BLaER1 treated with 17β-estradiol and CSF1 and Interleukin-3, amounts not matched to agents 10 nM and 100 nM (cell line): ENCODE results near the gene BACH2.
A peak's percentile ranks its signal among the peaks of the same experiment; 100 is the strongest.

Experiments
- H3K27ac ChIP-seq, 11 experiments: shearing (Covaris generic); formaldehyde crosslinking; 2 replicates each; pipeline ENCODE4 v1.8.1; 2022
- H3K27me3 ChIP-seq, 11 experiments: shearing (Covaris generic); formaldehyde crosslinking; 2 replicates each; pipeline ENCODE4 v1.8.1; 2022
- H3K36me3 ChIP-seq, 11 experiments: shearing (Covaris generic); formaldehyde crosslinking; 2 replicates each; pipeline ENCODE4 v1.8.1; 2022
- H3K4me1 ChIP-seq, 10 experiments: shearing (Covaris generic); formaldehyde crosslinking; 2 replicates each; pipeline ENCODE4 v1.8.1; 2022
- H3K4me2 ChIP-seq, 11 experiments: shearing (Covaris generic); formaldehyde crosslinking; 2 replicates each; pipeline ENCODE4 v1.8.1; 2022
- H3K4me3 ChIP-seq, 10 experiments: shearing (Covaris generic); formaldehyde crosslinking; 2 replicates each; pipeline ENCODE4 v1.8.1; 2022
- H3K9ac ChIP-seq, 11 experiments: shearing (Covaris generic); formaldehyde crosslinking; 2 replicates each; pipeline ENCODE4 v1.8.1; 2022
- H3K9me3 ChIP-seq, 11 experiments: shearing (Covaris generic); formaldehyde crosslinking; replicated peaks in 1 of 11; 2 replicates each; pipeline ENCODE4 v1.8.1; 2022
- H4K20me1 ChIP-seq, 11 experiments: shearing (Covaris generic); formaldehyde crosslinking; 2 replicates each; pipeline ENCODE4 v1.8.1; 2022
- Cebpa-rat ChIP-seq, 11 experiments: shearing (Covaris generic); IDR thresholded peaks; 2 replicates each; pipeline ENCODE4 v1.8.1; 2022

Gene BACH2

DNA sequence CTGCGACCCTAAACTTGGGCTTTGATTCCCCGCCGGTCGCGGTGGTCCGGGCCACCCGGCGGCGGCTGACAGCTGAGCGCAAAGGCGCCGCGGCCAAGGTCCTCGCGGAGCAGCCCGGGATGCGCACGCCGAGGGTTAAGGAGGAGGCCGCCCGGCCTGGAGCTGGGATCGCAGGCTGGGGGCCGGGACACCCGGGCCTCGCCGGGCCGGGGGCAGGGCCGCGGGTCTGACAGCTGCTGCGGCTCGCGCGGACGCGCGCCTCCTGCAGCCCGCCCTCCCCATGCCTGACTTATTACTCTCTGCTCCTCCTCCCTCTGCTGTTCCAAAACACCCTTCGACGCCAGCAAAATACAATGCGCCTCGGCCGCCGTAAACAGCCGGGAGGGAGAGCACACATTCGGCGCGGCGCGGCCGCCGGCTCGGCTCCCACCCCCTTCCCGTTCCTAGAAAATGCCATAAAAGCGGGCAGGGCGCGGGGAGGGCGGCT, 746 bp downstream of the BACH2 start:
- no peak for TF ChIP-seq Cebpa-rat (IDR thresholded peaks at IDR 0.05)
- Histone ChIP-seq H3K27ac (peak overlapping the region in 10 of 11 experiments; percentile 42 to 84 (median 82); a peak in 20 of 22 replicates), H3K4me2 (peak overlapping the region; percentile 76 to 92 (median 82)), H3K9ac (peak overlapping the region; percentile 70 to 88 (median 82); a peak in 21 of 22 replicates), H3K9me3 (no peaks in the 10 kb centered on the region), H3K4me3 (peak overlapping the region; percentile 62 to 84 (median 72)), H3K27me3 (no peaks in the 10 kb centered on the region), H3K36me3 (peaks cover 0 to 4% (median 0%) of the 10 kb centered on the region in 11 experiments; a peak in 1 of 22 replicates), H4K20me1 (no peaks in the 10 kb centered on the region; a peak in 2 of 22 replicates), H3K4me1 (peaks cover 5 to 51% (median 39%) of the 10 kb centered on the region in 10 experiments; a peak in 19 of 20 replicates)

DNA sequence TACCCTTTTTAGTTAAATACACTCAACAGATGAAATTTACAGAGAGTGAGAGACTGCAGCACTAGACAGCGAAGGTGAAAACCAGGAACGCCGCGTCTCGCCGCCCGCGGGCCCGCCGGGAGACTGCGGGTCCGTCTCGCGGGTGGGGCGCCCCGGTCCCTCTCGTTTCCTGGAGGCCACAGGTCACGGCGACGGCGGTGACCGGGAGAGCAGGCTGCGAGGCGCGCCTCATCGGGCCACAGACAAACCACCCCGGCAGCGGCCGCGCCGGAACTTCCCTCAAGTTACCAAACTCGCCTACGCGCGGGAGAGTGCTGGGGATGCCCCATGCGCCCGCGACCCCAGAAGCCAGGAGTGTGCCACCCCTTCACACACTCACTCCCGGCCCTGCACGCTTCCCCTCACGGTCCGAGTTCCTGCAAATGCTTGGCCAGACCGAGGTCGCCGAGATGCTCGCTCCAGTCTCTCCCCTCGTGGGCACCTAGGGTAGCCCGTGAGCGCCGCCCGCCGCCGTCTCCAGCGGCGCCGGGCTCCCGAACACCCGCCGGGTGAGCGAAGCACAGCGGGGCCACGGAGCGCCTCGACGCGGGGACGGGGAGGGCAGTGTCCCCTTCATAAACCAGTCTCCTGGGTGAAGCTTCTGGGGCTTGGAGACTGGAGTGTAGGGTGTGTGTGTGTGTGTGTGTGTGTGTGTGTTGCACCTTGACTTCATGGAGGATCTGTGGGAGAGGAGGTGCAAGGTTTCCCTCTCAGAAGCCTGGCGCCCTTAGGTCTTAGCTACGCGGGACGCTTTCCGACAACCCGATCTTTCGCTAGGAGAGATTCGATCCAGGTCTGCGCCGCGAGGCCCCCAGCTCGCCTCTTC, 1.4 kb downstream of the BACH2 start:
- Histone ChIP-seq H3K27ac (peak overlapping the region in 10 of 11 experiments; percentile 42 to 84 (median 82); a peak in 20 of 22 replicates), H3K4me3 (peak overlapping the region; percentile 62 to 84 (median 72)), H3K4me2 (peak overlapping the region; percentile 76 to 92 (median 82)), H3K9ac (peak overlapping the region; percentile 70 to 88 (median 82); a peak in 21 of 22 replicates), H3K27me3 (no peaks in the 10 kb centered on the region), H4K20me1 (no peaks in the 10 kb centered on the region; a peak in 2 of 22 replicates), H3K9me3 (peaks cover 0 to 2% (median 0%) of the 10 kb centered on the region in 11 experiments; a peak in 3 of 22 replicates), H3K36me3 (peaks cover 0 to 11% (median 0%) of the 10 kb centered on the region in 11 experiments; a peak in 1 of 22 replicates), H3K4me1 (peaks cover 5 to 57% (median 43%) of the 10 kb centered on the region in 10 experiments; a peak in 19 of 20 replicates)
- no peak for TF ChIP-seq Cebpa-rat (IDR thresholded peaks at IDR 0.05)

DNA sequence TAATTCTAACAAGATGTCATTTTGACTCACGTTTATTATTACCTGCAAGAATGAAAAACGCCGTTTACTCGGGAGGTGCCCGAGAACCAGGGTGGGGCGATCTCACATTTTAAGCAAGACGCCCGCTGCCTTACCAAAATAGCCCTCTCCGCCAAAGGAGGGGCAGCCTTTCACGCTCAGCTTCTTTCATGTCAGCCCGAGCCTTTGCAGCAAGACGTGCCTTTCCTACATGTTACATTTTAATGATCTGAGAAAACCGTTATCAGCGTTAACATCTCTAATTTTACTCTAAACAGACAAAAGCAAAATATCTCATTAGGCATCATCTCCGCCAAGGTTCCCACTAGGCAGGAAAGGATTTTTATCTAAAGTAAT, 2.0 kb downstream of the BACH2 start:
- peaks cover 0 to 15% (median 0%) of the 10 kb centered on the region in 11 experiments; a peak in 1 of 22 replicates for H3K36me3 ChIP-seq
- peak overlapping the region; percentile 76 to 92 (median 82) for H3K4me2 ChIP-seq
- peaks cover 0 to 8% (median 0%) of the 10 kb centered on the region in 11 experiments; a peak in 4 of 22 replicates for H3K9me3 ChIP-seq
- peaks cover 5 to 57% (median 44%) of the 10 kb centered on the region in 10 experiments; a peak in 19 of 20 replicates for H3K4me1 ChIP-seq
- H4K20me1 ChIP-seq, result no peaks in the 10 kb centered on the region; a peak in 2 of 22 replicates
- H3K27ac ChIP-seq, result peak overlapping the region in 10 of 11 experiments; percentile 42 to 84 (median 82); a peak in 18 of 22 replicates
- no peaks in the 10 kb centered on the region for H3K27me3 ChIP-seq
- TF ChIP-seq Cebpa-rat (IDR thresholded peaks at IDR 0.05), result no peak
- H3K9ac ChIP-seq, result peak overlapping the region; percentile 70 to 88 (median 82); a peak in 21 of 22 replicates
- peak overlapping the region; percentile 62 to 84 (median 72) for H3K4me3 ChIP-seq

GRCh38 chr6:90294008-90294511, 2.6 kb downstream of the BACH2 start:
- no peak for TF ChIP-seq Cebpa-rat (IDR thresholded peaks at IDR 0.05)
- Histone ChIP-seq H3K27ac (peak overlapping the region in 9 of 11 experiments; percentile 70 to 84 (median 82); a peak in 15 of 22 replicates), H3K4me2 (peak overlapping the region; percentile 76 to 92 (median 82)), H3K9me3 (peaks cover 0 to 14% (median 0%) of the 10 kb centered on the region in 11 experiments; a peak in 4 of 22 replicates), H3K36me3 (peaks cover 0 to 15% (median 0%) of the 10 kb centered on the region in 11 experiments; a peak in 1 of 22 replicates), H3K9ac (peak overlapping the region in 9 of 11 experiments; percentile 79 to 88 (median 84); a peak in 17 of 22 replicates), H3K4me1 (peaks cover 5 to 57% (median 44%) of the 10 kb centered on the region in 10 experiments; a peak in 19 of 20 replicates), H3K4me3 (peak overlapping the region; percentile 62 to 84 (median 72); a peak in 18 of 20 replicates), H3K27me3 (no peaks in the 10 kb centered on the region), H4K20me1 (no peaks in the 10 kb centered on the region; a peak in 2 of 22 replicates)

DNA sequence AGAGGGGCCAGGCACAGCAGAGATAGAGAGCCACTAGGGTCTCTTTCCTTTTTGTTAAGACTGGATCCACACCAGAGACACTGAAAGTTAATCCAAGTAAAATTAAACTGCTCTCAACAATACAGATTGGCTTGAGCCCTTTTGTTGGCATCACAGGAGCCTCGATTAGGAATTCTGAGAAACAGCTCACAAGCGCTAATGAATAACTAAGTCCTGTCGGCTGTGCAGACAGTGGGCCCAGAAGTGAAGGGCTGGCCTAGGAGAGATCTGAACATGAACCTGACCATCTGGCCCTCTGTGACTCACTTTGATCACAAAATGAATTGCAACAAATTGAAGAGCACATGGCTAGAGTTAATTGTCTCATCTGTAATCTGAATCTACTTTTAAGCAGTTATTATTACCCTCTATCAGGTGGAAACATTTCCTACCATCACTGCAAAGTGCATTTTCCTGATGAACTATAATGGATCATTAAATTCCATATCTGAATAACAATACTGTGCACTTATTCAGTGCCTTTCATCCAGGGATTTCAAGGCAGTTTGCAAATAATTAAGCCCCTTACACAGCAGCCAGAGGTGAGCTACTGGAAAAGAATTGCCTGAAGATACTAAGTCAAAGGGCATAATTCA, 3.2 kb downstream of the BACH2 start:
- H3K9me3 ChIP-seq, result peaks cover 0 to 18% (median 0%) of the 10 kb centered on the region in 11 experiments; a peak in 4 of 22 replicates
- peak overlapping the region in 9 of 11 experiments; percentile 79 to 88 (median 84); a peak in 14 of 22 replicates for H3K9ac ChIP-seq
- peak overlapping the region in 7 of 11 experiments; percentile 60 to 84 (median 81); a peak in 10 of 22 replicates for H3K27ac ChIP-seq
- TF ChIP-seq Cebpa-rat (IDR thresholded peaks at IDR 0.05), result no peak
- H3K36me3 ChIP-seq, result peaks cover 0 to 15% (median 0%) of the 10 kb centered on the region in 11 experiments; a peak in 1 of 22 replicates
- H3K27me3 ChIP-seq, result no peaks in the 10 kb centered on the region
- H3K4me1 ChIP-seq, result peaks cover 5 to 58% (median 42%) of the 10 kb centered on the region in 10 experiments; a peak in 19 of 20 replicates
- H3K4me2 ChIP-seq, result peak overlapping the region in 10 of 11 experiments; percentile 76 to 90 (median 82); a peak in 20 of 22 replicates
- no peaks in the 10 kb centered on the region; a peak in 2 of 22 replicates for H4K20me1 ChIP-seq
- H3K4me3 ChIP-seq, result peak overlapping the region in 7 of 10 experiments; percentile 71 to 84 (median 76); a peak in 13 of 20 replicates

DNA sequence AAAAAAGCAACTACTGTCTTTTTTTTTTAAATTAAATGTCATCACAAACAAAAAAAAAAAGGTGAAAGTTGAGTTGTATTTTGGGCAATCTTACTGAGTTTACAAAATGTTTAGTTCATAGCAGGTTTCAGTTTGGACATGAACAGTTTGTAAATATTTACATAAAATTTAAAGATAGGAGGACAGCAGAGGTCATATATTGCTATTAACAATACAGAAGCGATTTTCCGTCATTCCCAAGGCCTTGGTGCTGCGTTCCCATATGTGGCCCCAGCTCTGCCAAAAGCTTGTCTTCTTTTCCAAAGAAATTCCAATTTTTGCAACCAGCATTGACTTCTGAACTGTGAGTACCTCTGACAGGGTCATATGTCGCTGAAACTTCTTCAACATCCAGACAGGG, 5.1 kb downstream of the BACH2 start:
- Histone ChIP-seq H4K20me1 (no peaks in the 10 kb centered on the region; a peak in 2 of 22 replicates), H3K4me1 (peaks cover 8 to 56% (median 33%) of the 10 kb centered on the region in 10 experiments), H3K27ac (no peak overlapping the region), H3K4me2 (peak overlapping the region in 8 of 11 experiments; percentile 9 to 90 (median 82); a peak in 7 of 22 replicates), H3K27me3 (no peaks in the 10 kb centered on the region), H3K9me3 (peaks cover 0 to 28% (median 5%) of the 10 kb centered on the region in 11 experiments; a peak in 8 of 22 replicates), H3K4me3 (no peak overlapping the region), H3K9ac (no peak overlapping the region), H3K36me3 (peaks cover 0 to 15% (median 0%) of the 10 kb centered on the region in 11 experiments; a peak in 1 of 22 replicates)
- no peak for TF ChIP-seq Cebpa-rat (IDR thresholded peaks at IDR 0.05)

GRCh38 chr6:90290811-90291420, 5.7 kb downstream of the BACH2 start:
- H3K27me3 ChIP-seq, result no peaks in the 10 kb centered on the region
- H3K4me3 ChIP-seq, result no peak overlapping the region
- no peak for TF ChIP-seq Cebpa-rat (IDR thresholded peaks at IDR 0.05)
- peaks cover 0 to 28% (median 5%) of the 10 kb centered on the region in 11 experiments; a peak in 8 of 22 replicates for H3K9me3 ChIP-seq
- H3K36me3 ChIP-seq, result peaks cover 0 to 15% (median 0%) of the 10 kb centered on the region in 11 experiments; a peak in 1 of 22 replicates
- peaks cover 13 to 62% (median 38%) of the 10 kb centered on the region in 10 experiments for H3K4me1 ChIP-seq
- H3K9ac ChIP-seq, result no peak overlapping the region
- H4K20me1 ChIP-seq, result no peaks in the 10 kb centered on the region; a peak in 2 of 22 replicates
- H3K4me2 ChIP-seq, result peak overlapping the region in 4 of 11 experiments; percentile 12 to 90 (median 84); a peak in 7 of 22 replicates
- no peak overlapping the region; a peak in 1 of 22 replicates for H3K27ac ChIP-seq
